HEK293 (cell line): ENCODE results near the gene ABCA2.
"Not testable (repeated sequence)": the region's sequence is repeated elsewhere in the genome, so short reads cannot be mapped to it uniquely, and the experiment has no call there.

Experiments used
- CTCF ChIA-PET: fragments of 350-600 bp; formaldehyde crosslinking; extraction: SDS; loops from one replicate; lab custom pipeline; 2021; ENCODE audit warnings: antibody characterized with exemption; lab: Yijun Ruan, JAX
- POLR2A ChIA-PET: fragments of 300-600 bp; formaldehyde crosslinking; extraction: SDS; loops from one replicate; lab custom pipeline; 2020; ENCODE audit warnings: antibody characterized with exemption, inconsistent platforms; lab: Yijun Ruan, JAX
- H3K27ac ChIP-seq: fragments of 200-500 bp; sonication (Bioruptor generic); 2 replicates; pipeline ENCODE4 v1.5.1; 2014; ENCODE audit warnings: low read depth, low read length, control low read depth, inconsistent platforms; ENCODE audit errors: extremely low read depth
- H3K36me3 ChIP-seq, 2 experiments: fragments of 200-500 bp in 1 of 2; sonication (Bioruptor generic) in 1 of 2; 1 replicate in 1 of 2; 2 replicates in 1 of 2; pipeline ENCODE4 v1.5.1; 2014 to 2017; ENCODE audit warnings: inconsistent platforms in 2 of 2, low read length in 2 of 2; ENCODE audit not compliant: control insufficient read depth in 2 of 2, insufficient read depth in 1 of 2
- H3K4me1 ChIP-seq: fragments of 200-500 bp; sonication (Bioruptor generic); 2 replicates; pipeline ENCODE4 v1.5.1; 2014; ENCODE audit warnings: mild to moderate bottlenecking, low read length, inconsistent platforms; ENCODE audit not compliant: control insufficient read depth, insufficient read depth
- H3K4me3 ChIP-seq: 2 replicates; pipeline ENCODE4 v1.5.1; 2011; ENCODE audit warnings: low read depth, mild to moderate bottlenecking, control low read depth, low read length, moderate library complexity
- H3K9me3 ChIP-seq: fragments of 200-500 bp; sonication (Bioruptor generic); 2 replicates; pipeline ENCODE4 v1.5.1; 2014; ENCODE audit warnings: low read depth, low read length, inconsistent platforms; ENCODE audit not compliant: control insufficient read depth, insufficient read depth
- BCL11B ChIP-seq: fragments of 450-650 bp; formaldehyde crosslinking; IDR thresholded peaks from 2 replicates; pipeline ENCODE4 v1.5.1; 2016; ENCODE audit warnings: low read depth, missing biosample characterization, missing genetic modification characterization
- GLIS1 ChIP-seq: fragments of 450-650 bp; formaldehyde crosslinking; IDR thresholded peaks from 2 replicates; pipeline ENCODE4 v1.5.1; 2016; ENCODE audit warnings: missing biosample characterization, missing genetic modification characterization
- TRIM28 ChIP-seq: IDR thresholded peaks from 2 replicates; pipeline ENCODE4 v1.6.1; 2011; ENCODE audit warnings: low read length, control low read depth, borderline replicate concordance
- ZBTB26 ChIP-seq: fragments of 450-650 bp; formaldehyde crosslinking; optimal IDR thresholded peaks from 2 replicates; pipeline ENCODE3; 2016; ENCODE audit warnings: missing biosample characterization, mild to moderate bottlenecking, missing genetic modification characterization
- ZBTB8A ChIP-seq: fragments of 450-650 bp; formaldehyde crosslinking; IDR thresholded peaks from 2 replicates; pipeline ENCODE4 v1.5.1; 2016; ENCODE audit warnings: missing biosample characterization, missing genetic modification characterization
- ZFP3 ChIP-seq: fragments of 450-650 bp; formaldehyde crosslinking; IDR thresholded peaks from 2 replicates; pipeline ENCODE4 v1.5.1; 2016; ENCODE audit warnings: low read depth, missing biosample characterization, missing genetic modification characterization
- ZIC2 ChIP-seq: fragments of 450-650 bp; formaldehyde crosslinking; IDR thresholded peaks from 2 replicates; pipeline ENCODE4 v1.5.1; 2016; ENCODE audit warnings: missing biosample characterization, missing genetic modification characterization
- ZNF112 ChIP-seq: fragments of 450-650 bp; formaldehyde crosslinking; IDR thresholded peaks from 2 replicates; pipeline ENCODE4 v1.5.0; 2017; ENCODE audit warnings: missing biosample characterization, missing genetic modification characterization
- ZNF121 ChIP-seq: fragments of 450-650 bp; formaldehyde crosslinking; IDR thresholded peaks from 2 replicates; pipeline ENCODE4 v1.5.1; 2016; ENCODE audit warnings: missing biosample characterization, missing genetic modification characterization
- ZNF132 ChIP-seq: fragments of 450-650 bp; formaldehyde crosslinking; IDR thresholded peaks from 2 replicates; pipeline ENCODE4 v1.5.1; 2017; ENCODE audit warnings: missing biosample characterization, missing genetic modification characterization, borderline replicate concordance
- ZNF423 ChIP-seq: fragments of 450-650 bp; formaldehyde crosslinking; IDR thresholded peaks from 2 replicates; pipeline ENCODE4 v1.5.1; 2016; ENCODE audit warnings: missing biosample characterization, missing genetic modification characterization
- ZNF510 ChIP-seq: fragments of 450-650 bp; formaldehyde crosslinking; IDR thresholded peaks from 2 replicates; pipeline ENCODE4 v1.5.1; 2018; ENCODE audit warnings: mild to moderate bottlenecking, missing genetic modification characterization, missing biosample characterization; ENCODE audit not compliant: insufficient replicate concordance
- ZNF707 ChIP-seq: fragments of 450-650 bp; formaldehyde crosslinking; IDR thresholded peaks from 2 replicates; pipeline ENCODE4 v1.5.1; 2016; ENCODE audit warnings: missing biosample characterization, missing genetic modification characterization
- ZSCAN5A ChIP-seq: fragments of 450-650 bp; formaldehyde crosslinking; IDR thresholded peaks from 2 replicates; pipeline ENCODE4 v1.5.1; 2016; ENCODE audit warnings: missing biosample characterization, missing genetic modification characterization
- TF ChIP-seq, protein P1 (sequence below): fragments of 450-650 bp; IDR thresholded peaks from 2 replicates; pipeline ENCODE4 v1.5.1; 2018; ENCODE audit warnings: missing biosample characterization, mild to moderate bottlenecking, missing genetic modification characterization
- TF ChIP-seq, protein P2 (sequence below): fragments of 450-650 bp; formaldehyde crosslinking; IDR thresholded peaks from 2 replicates; pipeline ENCODE4 v1.5.1; 2016; ENCODE audit warnings: missing biosample characterization, missing genetic modification characterization

ABCA2 gene

DNA sequence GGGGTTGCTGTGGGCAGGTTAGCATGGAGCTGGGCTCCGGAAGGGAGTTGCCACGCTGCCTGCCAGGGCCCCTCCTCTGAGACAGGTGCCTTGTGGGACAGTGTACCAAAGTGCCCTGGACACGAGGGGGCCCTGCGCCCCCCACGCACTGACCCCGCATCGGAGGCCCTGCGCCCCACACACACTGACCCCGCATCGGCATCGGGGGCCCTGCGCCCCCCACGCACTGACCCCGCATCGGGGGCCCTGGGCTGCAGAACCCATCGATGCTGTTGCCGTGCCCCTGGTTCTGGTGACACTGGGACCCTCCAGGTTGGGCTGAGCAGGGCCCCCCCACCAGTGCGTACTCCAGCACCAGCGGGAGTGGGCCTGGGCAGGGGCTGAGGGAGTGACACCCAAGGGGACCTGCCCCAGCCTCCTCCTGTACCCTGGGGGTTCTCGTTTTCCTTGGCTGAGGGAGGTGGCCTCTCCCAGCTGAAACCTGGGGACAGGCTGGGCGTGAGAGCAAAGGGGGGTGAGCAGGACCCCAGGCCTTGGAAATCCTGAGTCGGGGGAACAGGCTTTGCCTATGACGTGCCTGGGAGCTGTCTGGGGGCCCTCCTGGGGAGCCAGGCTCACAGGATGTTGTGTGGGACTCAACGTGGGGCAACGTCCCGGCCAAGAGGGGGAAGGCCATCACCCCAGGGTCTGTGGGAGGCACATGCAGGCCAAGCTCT is 35.4 kb upstream of the ABCA2 start:
- Histone ChIP-seq H3K9me3 (no peaks in the 10 kb centered on the region), H3K27ac (no peak overlapping the region), H3K4me3 (no peak overlapping the region), H3K4me1 (no peaks in the 10 kb centered on the region), H3K36me3 (peaks cover 0 to 17% of the 10 kb centered on the region in 2 experiments; a peak in 1 of 3 replicates)
- no peak for TF ChIP-seq TRIM28
- peak; percentile 30; the same call in 1 of the 2 replicates for TF ChIP-seq GLIS1
- CTCF ChIA-PET = interaction anchor here (0.5 to 11.3 kb wide), 26 partner anchors 7 to 338 kb away, joined by 3 to 237 read pairs (median 4); partner anchors contain the start of genes ABCA2, ENTPD2, MAN1B1 and NPDC1
- POLR2A ChIA-PET = interaction anchor here (1.2 to 1.5 kb wide), 7 partner anchors 14 to 263 kb away, joined by 3 to 9 read pairs (median 5); partner anchors contain the start of genes MAN1B1, NPDC1, TUBB4B and UAP1L1

DNA sequence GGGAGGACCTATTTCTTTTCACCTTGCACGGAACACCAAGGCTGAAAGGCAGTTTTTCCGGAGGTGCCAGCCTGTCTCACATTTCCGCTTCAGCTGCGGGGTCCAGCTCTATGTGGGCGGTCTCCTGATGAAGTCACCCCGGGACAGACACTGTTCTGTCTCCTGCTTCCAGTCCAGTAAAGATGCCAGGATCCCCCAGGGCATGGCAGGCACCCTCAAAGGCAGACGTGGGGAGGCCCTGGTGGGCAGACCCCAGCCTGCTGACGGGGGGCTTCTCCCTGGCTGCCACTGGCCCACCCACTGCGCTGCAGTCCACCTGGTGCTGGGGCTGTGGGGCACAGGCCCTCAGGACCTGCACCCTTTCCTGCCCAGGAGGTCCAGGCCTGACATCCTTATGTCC is 34.8 kb upstream of the ABCA2 start:
- not testable (repeated sequence) for H3K27ac ChIP-seq, H3K4me3 ChIP-seq, H3K4me1 ChIP-seq, H3K9me3 ChIP-seq
- peaks cover 0 to 17% of the 10 kb centered on the region in 2 experiments; a peak in 1 of 3 replicates for H3K36me3 ChIP-seq
- CTCF ChIA-PET = interaction anchor here (0.6 to 11.3 kb wide), 6 partner anchors 6 to 297 kb away, joined by 3 to 237 read pairs (median 49); partner anchors contain the start of genes ABCA2, ENTPD2 and NPDC1
- POLR2A ChIA-PET = interaction anchor here (1.4 kb wide), 2 partner anchors 15 to 263 kb away, joined by 3 read pairs; partner anchors contain the start of gene UAP1L1

DNA sequence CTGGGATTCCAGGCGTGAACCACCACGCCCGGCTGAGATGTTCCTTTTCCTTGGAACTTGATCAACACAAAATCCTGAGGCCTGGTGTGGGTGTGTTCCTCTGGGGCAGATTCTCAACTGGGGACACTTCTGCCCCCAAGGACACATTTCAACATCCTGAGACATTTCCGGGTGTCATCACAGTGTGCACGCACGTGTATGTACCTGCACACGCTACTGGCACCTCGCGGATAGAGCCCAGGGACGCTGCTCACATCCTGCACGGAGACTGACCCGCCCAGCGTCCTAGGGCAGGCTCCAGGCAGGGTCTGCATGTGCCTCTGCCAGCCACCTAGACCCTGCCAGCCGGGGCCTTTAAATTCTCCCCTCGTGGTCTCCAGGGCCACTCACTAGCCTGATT is 34.3 kb upstream of the ABCA2 start:
- H3K27ac ChIP-seq = no peak overlapping the region
- ChIA-PET CTCF (interaction anchor here (1.7 to 11.3 kb wide), 4 partner anchors 14 to 296 kb away, joined by 4 to 237 read pairs (median 49); partner anchors contain the start of genes ABCA2 and NPDC1), POLR2A (no interaction called here)
- no peaks in the 10 kb centered on the region for H3K9me3 ChIP-seq
- no peak for TF ChIP-seq BCL11B (tag by site-specific recombination)
- TF ChIP-seq, protein P1, sequence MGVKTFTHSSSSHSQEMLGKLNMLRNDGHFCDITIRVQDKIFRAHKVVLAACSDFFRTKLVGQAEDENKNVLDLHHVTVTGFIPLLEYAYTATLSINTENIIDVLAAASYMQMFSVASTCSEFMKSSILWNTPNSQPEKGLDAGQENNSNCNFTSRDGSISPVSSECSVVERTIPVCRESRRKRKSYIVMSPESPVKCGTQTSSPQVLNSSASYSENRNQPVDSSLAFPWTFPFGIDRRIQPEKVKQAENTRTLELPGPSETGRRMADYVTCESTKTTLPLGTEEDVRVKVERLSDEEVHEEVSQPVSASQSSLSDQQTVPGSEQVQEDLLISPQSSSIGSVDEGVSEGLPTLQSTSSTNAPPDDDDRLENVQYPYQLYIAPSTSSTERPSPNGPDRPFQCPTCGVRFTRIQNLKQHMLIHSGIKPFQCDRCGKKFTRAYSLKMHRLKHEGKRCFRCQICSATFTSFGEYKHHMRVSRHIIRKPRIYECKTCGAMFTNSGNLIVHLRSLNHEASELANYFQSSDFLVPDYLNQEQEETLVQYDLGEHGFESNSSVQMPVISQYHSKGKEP (tag by site-specific recombination) = no peak
- TF ChIP-seq ZNF112 (tag by site-specific recombination) = no peak
- no peak for TF ChIP-seq ZNF510
- peaks cover 0 to 17% of the 10 kb centered on the region in 2 experiments; a peak in 1 of 3 replicates for H3K36me3 ChIP-seq
- H3K4me1 ChIP-seq = no peaks in the 10 kb centered on the region
- H3K4me3 ChIP-seq = no peak overlapping the region

DNA sequence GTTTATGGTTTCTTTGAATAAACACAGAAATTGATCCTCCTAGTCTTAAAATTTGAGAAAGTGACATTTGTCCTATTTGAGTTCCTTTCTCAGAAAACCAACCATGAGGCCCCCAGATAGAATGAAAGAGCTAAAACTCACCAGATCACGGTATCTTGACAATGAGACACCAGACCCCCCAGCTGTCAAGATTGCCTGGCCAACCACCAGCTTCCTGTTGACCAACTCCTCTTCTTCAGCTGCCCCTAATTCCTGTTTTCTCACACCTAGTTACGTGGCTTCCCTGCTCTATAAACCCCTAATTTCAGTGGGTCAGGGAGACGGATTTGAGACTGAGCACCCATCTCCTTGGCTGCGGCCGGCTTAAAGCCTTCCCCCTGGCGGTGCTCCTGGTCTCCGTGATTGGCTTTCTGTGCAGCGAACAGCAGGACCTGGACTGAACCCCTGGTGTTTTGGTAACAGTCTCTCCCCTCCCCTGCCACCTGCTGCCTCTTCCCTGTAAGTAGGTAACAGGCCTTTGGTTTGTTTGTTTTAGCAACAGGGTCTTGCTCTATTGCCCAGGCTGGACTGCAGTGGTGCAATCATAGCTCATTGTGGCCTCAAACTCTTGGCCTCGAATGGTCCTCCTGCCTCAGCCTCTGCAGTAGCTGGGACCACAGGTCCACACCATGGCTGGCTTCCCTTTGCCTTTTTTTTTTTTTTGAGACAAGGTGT is 30.6 kb upstream of the ABCA2 start:
- POLR2A ChIA-PET = interaction anchor here (0.9 to 1.8 kb wide), 4 partner anchors 9 to 182 kb away, joined by 3 to 5 read pairs (median 4); partner anchors contain the start of gene TUBB4B
- no peak overlapping the region for H3K27ac ChIP-seq
- no peaks in the 10 kb centered on the region for H3K36me3 ChIP-seq
- H3K4me3 ChIP-seq = no peak overlapping the region
- no peaks in the 10 kb centered on the region for H3K4me1 ChIP-seq
- no peaks in the 10 kb centered on the region for H3K9me3 ChIP-seq
- CTCF ChIA-PET = interaction anchor here (0.6 to 10.1 kb wide), 10 partner anchors 9 to 371 kb away, joined by 3 to 166 read pairs (median 4); partner anchors contain the start of genes NPDC1 and SAPCD2
- TF ChIP-seq ZFP3 (tag by site-specific recombination) = no peak
- TF ChIP-seq, protein P2, sequence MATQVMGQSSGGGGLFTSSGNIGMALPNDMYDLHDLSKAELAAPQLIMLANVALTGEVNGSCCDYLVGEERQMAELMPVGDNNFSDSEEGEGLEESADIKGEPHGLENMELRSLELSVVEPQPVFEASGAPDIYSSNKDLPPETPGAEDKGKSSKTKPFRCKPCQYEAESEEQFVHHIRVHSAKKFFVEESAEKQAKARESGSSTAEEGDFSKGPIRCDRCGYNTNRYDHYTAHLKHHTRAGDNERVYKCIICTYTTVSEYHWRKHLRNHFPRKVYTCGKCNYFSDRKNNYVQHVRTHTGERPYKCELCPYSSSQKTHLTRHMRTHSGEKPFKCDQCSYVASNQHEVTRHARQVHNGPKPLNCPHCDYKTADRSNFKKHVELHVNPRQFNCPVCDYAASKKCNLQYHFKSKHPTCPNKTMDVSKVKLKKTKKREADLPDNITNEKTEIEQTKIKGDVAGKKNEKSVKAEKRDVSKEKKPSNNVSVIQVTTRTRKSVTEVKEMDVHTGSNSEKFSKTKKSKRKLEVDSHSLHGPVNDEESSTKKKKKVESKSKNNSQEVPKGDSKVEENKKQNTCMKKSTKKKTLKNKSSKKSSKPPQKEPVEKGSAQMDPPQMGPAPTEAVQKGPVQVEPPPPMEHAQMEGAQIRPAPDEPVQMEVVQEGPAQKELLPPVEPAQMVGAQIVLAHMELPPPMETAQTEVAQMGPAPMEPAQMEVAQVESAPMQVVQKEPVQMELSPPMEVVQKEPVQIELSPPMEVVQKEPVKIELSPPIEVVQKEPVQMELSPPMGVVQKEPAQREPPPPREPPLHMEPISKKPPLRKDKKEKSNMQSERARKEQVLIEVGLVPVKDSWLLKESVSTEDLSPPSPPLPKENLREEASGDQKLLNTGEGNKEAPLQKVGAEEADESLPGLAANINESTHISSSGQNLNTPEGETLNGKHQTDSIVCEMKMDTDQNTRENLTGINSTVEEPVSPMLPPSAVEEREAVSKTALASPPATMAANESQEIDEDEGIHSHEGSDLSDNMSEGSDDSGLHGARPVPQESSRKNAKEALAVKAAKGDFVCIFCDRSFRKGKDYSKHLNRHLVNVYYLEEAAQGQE (tag by site-specific recombination) = no peak
- peak; percentile 90 for TF ChIP-seq ZIC2
- 0 out of 2 replicates have a peak, but pooled peaks have one; percentile 23 for TF ChIP-seq ZSCAN5A (tag by site-specific recombination)
- no peak for TF ChIP-seq ZBTB26 (tag by site-specific recombination)
- no peak for TF ChIP-seq ZNF707 (tag by site-specific recombination)
- TF ChIP-seq ZNF121 (tag by site-specific recombination) = peak; percentile 95
- TF ChIP-seq ZNF132 (tag by site-specific recombination) = no peak
- TF ChIP-seq ZBTB8A (tag by site-specific recombination) = no peak
- TF ChIP-seq ZNF423 (tag by site-specific recombination) = 0 out of 2 replicates have a peak, but pooled peaks have one; percentile 37
